GM18505 (cell line): Measurements from ENCODE around the gene MORN5.

Experiments used
- ATAC-seq: cut with Tn5 transposase; IDR thresholded peaks from one replicate; pipeline ENCODE4 v1.9.1; 2021; ENCODE audit not compliant: unreplicated experiment
- POLR2A ChIP-seq: IDR thresholded peaks from 4 replicates; pipeline ENCODE4 v1.6.1; 2011; ENCODE audit warnings: borderline replicate concordance; ENCODE audit not compliant: insufficient read depth, insufficient read length; ENCODE audit errors: extremely low read depth

MORN5 gene

GRCh38 chr9:122239722-122240121 is 80.0 kb downstream of the MORN5 start:
- no peak for ATAC-seq
- no peak for TF ChIP-seq POLR2A

GRCh38 chr9:122244349-122244748 is 84.6 kb downstream of the MORN5 start:
- no peak for TF ChIP-seq POLR2A
- ATAC-seq = no peak

GRCh38 chr9:122246666-122247065 is 87.0 kb downstream of the MORN5 start:
- no peak for TF ChIP-seq POLR2A
- no peak for ATAC-seq

- TF ChIP-seq POLR2A = no peak
- no peak for ATAC-seq
Measured at GRCh38 chr9:122248448-122248865, 88.7 kb downstream of the MORN5 start.
